ENCODE data around the gene WDR48.

WDR48 gene

DNA sequence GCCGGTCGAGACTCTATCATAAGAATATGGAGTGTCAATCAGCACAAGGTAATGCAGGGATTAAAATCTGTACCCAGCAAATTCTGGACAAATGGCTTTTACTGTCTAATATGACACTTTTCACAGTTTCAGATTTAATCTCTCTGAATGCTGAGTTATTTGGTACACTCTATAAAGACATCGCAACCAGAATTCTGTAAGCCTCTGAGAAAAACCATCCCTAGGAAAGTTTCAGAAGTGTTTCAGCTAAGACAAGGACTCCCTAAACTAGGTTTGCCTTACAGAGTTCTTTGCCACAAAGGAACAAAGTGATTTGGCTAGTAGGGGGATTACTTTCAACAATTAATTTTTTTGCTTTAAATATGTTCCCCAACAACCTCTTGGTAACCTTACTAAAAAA lies 11.3 kb downstream of the WDR48 start:
- TF ChIP-seq, protein P1, sequence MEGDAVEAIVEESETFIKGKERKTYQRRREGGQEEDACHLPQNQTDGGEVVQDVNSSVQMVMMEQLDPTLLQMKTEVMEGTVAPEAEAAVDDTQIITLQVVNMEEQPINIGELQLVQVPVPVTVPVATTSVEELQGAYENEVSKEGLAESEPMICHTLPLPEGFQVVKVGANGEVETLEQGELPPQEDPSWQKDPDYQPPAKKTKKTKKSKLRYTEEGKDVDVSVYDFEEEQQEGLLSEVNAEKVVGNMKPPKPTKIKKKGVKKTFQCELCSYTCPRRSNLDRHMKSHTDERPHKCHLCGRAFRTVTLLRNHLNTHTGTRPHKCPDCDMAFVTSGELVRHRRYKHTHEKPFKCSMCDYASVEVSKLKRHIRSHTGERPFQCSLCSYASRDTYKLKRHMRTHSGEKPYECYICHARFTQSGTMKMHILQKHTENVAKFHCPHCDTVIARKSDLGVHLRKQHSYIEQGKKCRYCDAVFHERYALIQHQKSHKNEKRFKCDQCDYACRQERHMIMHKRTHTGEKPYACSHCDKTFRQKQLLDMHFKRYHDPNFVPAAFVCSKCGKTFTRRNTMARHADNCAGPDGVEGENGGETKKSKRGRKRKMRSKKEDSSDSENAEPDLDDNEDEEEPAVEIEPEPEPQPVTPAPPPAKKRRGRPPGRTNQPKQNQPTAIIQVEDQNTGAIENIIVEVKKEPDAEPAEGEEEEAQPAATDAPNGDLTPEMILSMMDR (IDR thresholded peaks at IDR 0.05; ENCODE audit: borderline replicate concordance, insufficient read depth, low read depth, low read length), result no peak
- H3K4me3 ChIP-seq (ENCODE audit: low read depth, low read length), result no peak overlapping the region

DNA sequence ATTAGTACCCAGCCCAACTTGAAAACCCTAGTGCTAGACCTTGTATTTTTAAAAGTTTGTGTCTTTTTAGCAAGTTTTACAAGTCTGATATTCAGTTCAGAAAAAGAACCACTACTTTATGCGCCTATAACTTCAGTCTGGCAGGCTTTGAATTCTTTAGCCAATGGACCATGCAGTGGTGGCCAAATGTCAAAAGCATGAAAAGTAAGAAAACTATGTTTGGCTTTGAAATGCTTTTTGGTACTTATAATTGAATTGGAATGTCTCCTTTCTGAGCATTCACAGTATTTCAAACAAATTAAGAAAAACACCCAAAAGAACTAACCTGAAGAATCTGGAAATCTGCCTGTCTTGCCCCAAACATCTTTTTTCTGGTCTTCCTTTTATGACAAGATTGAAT lies 12.8 kb downstream of the WDR48 start:
- TF ChIP-seq, protein P1 (IDR thresholded peaks at IDR 0.05; ENCODE audit: borderline replicate concordance, insufficient read depth, low read depth, low read length), result no peak
- no peak overlapping the region for H3K4me3 ChIP-seq (ENCODE audit: low read depth, low read length)

DNA sequence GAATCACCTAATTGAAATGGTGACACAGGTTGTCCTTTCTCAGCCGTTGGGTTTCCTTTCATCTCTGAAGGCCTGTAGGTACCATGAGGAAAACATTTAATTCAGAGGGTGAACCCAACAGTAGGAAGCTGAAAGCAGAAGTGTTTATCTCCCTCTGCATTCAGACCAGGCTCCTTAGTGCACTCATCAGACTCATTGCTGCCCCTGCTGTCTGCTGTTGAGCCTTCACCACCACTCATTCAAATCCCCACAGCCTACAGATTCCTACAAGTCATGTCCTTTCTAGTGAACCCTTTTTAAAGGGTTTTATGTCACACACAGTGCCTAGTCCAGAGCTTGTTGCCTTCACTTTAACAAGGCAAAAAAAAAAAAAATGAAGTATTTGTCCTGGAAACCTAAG lies 13.4 kb downstream of the WDR48 start:
- no peak overlapping the region for H3K4me3 ChIP-seq (ENCODE audit: low read depth, low read length)

DNA sequence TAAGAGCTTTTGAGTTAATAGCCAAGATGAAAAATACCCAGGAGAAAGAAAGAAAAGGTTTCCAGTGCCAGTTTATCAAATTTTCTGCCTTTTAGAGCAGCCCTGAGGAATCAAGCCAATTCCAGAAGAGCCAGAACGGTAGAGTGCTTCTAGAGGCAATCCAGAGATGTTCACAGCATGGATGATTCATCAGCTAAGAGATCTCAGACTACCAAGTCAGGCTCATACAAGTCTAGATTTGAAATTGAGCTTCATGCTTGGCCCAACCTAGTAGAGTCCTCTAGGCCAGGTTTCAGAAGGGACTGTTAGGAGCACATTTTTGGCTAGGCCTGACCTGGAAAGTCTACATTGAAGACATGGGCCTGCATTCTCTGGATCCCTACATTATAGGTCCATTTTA lies 15.5 kb downstream of the WDR48 start:
- TF ChIP-seq, protein P1 (IDR thresholded peaks at IDR 0.05; ENCODE audit: borderline replicate concordance, insufficient read depth, low read depth, low read length), result no peak
- no peak overlapping the region for H3K4me3 ChIP-seq (ENCODE audit: low read depth, low read length)

More for the DNA sequence above, 13.4 kb downstream of the WDR48 start:
- TF ChIP-seq, protein P1 (IDR thresholded peaks at IDR 0.05; ENCODE audit: borderline replicate concordance, insufficient read depth, low read depth, low read length), result peak; percentile 73

DNA sequence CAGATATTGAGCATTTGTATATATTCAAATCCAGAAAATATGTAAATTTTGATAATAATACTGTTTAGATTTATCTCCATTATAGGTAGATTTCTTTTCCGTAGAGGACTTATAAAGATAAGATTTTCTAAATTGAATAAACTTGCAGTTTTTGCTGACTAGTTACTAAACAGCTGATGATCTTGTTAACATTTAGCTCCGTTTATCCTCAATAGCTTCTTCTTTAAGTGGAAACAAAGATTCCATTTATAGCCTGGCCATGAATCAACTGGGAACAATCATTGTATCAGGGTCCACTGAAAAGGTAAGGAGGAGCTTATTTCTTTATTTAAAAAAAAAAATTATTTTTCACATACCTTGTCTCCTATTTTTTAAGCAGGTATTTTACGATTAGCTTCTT lies 16.7 kb downstream of the WDR48 start:
- TF ChIP-seq, protein P1 (IDR thresholded peaks at IDR 0.05; ENCODE audit: borderline replicate concordance, insufficient read depth, low read depth, low read length), result no peak
- H3K4me3 ChIP-seq (ENCODE audit: low read depth, low read length), result no peak overlapping the region

DNA sequence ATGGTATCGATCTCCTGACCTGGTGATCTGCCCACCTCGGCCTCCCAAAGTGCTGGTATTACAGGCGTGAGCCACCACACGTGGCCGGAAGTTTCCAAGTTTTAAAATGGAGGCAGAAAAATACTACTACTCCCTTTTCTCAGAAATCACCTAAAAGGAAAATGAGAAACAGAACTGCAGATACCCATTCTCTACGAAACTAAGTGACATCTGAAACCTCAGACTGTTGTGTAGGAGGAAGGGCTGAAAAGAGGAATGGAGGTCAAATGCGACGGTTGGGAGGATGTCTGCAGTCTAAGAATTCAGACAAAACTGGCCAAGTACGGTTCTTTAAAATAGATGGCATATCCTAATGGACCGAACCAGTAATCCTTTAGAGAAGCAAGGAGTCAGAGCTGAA lies 24.1 kb downstream of the WDR48 start:
- no peak overlapping the region for H3K4me3 ChIP-seq (ENCODE audit: low read depth, low read length)
- TF ChIP-seq, protein P1 (IDR thresholded peaks at IDR 0.05; ENCODE audit: borderline replicate concordance, insufficient read depth, low read depth, low read length), result no peak

DNA sequence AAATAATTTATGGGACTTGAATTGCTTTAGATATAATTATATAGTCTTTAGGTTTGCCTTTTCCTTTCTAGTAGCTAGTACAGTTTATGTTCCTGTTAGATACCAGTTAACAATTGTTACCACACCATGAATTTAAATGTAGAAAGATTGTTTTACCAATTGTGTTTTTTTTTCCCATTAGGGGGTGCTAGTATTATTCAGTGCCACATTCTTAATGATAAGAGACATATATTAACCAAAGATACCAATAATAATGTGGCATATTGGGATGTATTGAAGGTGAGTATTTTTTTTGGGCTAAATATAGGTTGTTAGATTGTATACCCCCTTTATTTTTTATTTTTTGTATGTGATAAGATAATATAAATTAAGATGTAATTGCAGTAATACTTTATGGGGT lies 27.7 kb downstream of the WDR48 start:
- TF ChIP-seq, protein P1 (IDR thresholded peaks at IDR 0.05; ENCODE audit: borderline replicate concordance, insufficient read depth, low read depth, low read length), result no peak
- no peak overlapping the region for H3K4me3 ChIP-seq (ENCODE audit: low read depth, low read length)

All from GM12875 (cell line).